Femur (tissue), 1 donor: ENCODE measurements around the gene ZBTB43.
"Not testable (repeated sequence)": the region's sequence is repeated elsewhere in the genome, so short reads cannot be mapped to it uniquely, and the experiment has no call there.

Source experiments
- DNase-seq: peaks from one replicate; pipeline ENCODE4 v3.0.0-alpha.2; 2017

ZBTB43 gene

GRCh38 chr9:126804696-126805553 is at the start of gene ZBTB43:
TSS of gene ZBTB43 (plus strand) at chr9:126805040. CDS start at chr9:126832510, 27,470 bp downstream.
- DNase-seq = peak; percentile 99

- DNase-seq = no peak
Measured at GRCh38 chr9:126755317-126755875, 49.4 kb upstream of the ZBTB43 start.

- DNase-seq = no peak
Measured at GRCh38 chr9:126756238-126756637, 48.6 kb upstream of the ZBTB43 start.

- no peak for DNase-seq
Measured at GRCh38 chr9:126756876-126757415, 47.9 kb upstream of the ZBTB43 start.

GRCh38 chr9:126758916-126759585 is 45.8 kb upstream of the ZBTB43 start:
- no peak for DNase-seq

GRCh38 chr9:126761274-126761673 is 43.6 kb upstream of the ZBTB43 start:
- DNase-seq = no peak

GRCh38 chr9:126763130-126763764 is 41.6 kb upstream of the ZBTB43 start:
- DNase-seq = no peak

GRCh38 chr9:126773004-126773607 is 31.7 kb upstream of the ZBTB43 start:
- no peak for DNase-seq

- DNase-seq = no peak
Measured at GRCh38 chr9:126775926-126776325, 28.9 kb upstream of the ZBTB43 start.

GRCh38 chr9:126777733-126778132 is 27.1 kb upstream of the ZBTB43 start:
- DNase-seq = no peak

GRCh38 chr9:126778141-126778540 is 26.7 kb upstream of the ZBTB43 start:
- no peak for DNase-seq

- DNase-seq = not testable (repeated sequence)
Measured at GRCh38 chr9:126778696-126779095, 26.1 kb upstream of the ZBTB43 start.

- peak; percentile 87 for DNase-seq
Measured at GRCh38 chr9:126781186-126782052, 23.4 kb upstream of the ZBTB43 start.

GRCh38 chr9:126782053-126782388 is 22.8 kb upstream of the ZBTB43 start:
- no peak for DNase-seq

GRCh38 chr9:126783949-126784348 is 20.9 kb upstream of the ZBTB43 start:
- no peak for DNase-seq

GRCh38 chr9:126784401-126784800 is 20.4 kb upstream of the ZBTB43 start:
- no peak for DNase-seq

GRCh38 chr9:126784841-126785240 is 20.0 kb upstream of the ZBTB43 start:
- DNase-seq = not testable (repeated sequence)

GRCh38 chr9:126788046-126788445 is 16.8 kb upstream of the ZBTB43 start:
- DNase-seq = no peak

- no peak for DNase-seq
Measured at GRCh38 chr9:126788634-126789349, 16.0 kb upstream of the ZBTB43 start.

GRCh38 chr9:126790561-126790960 is 14.3 kb upstream of the ZBTB43 start:
- no peak for DNase-seq
